Measurements from ENCODE around the gene ASPG.

Gene ASPG

GRCh38 chr14:104094709-104095425, 9.4 kb downstream of the ASPG start:
- DNase-seq = peak; percentile 20

- DNase-seq = no peak
Measured at GRCh38 chr14:104095426-104096310, 10.2 kb downstream of the ASPG start.

GRCh38 chr14:104096318-104096717, 10.8 kb downstream of the ASPG start:
- DNase-seq = no peak

- DNase-seq = no peak
Measured at GRCh38 chr14:104096751-104097700, 11.5 kb downstream of the ASPG start.

GRCh38 chr14:104098272-104099095, 13.0 kb downstream of the ASPG start:
- DNase-seq = no peak

GRCh38 chr14:104099096-104100041, 13.9 kb downstream of the ASPG start:
- DNase-seq = no peak

GRCh38 chr14:104100171-104101085, 14.9 kb downstream of the ASPG start:
- no peak for DNase-seq

GRCh38 chr14:104101086-104101621, 15.7 kb downstream of the ASPG start:
- DNase-seq = no peak

- DNase-seq = no peak
Measured at GRCh38 chr14:104101651-104102281, 16.3 kb downstream of the ASPG start.

GRCh38 chr14:104102282-104102914, 16.9 kb downstream of the ASPG start:
- DNase-seq = no peak

- no peak for DNase-seq
Measured at GRCh38 chr14:104103061-104103445, 17.6 kb downstream of the ASPG start.

GRCh38 chr14:104103446-104104075, 18.1 kb downstream of the ASPG start:
- DNase-seq = no peak

- DNase-seq = no peak
Measured at GRCh38 chr14:104104076-104104901, 18.8 kb downstream of the ASPG start.

GRCh38 chr14:104105071-104105821, 19.7 kb downstream of the ASPG start:
- DNase-seq = no peak

GRCh38 chr14:104105822-104106470, 20.4 kb downstream of the ASPG start:
- no peak for DNase-seq

Measured in fibroblast of skin of right quadriceps (primary cell).